ENCODE measurements around the gene TSC2.

DNA sequence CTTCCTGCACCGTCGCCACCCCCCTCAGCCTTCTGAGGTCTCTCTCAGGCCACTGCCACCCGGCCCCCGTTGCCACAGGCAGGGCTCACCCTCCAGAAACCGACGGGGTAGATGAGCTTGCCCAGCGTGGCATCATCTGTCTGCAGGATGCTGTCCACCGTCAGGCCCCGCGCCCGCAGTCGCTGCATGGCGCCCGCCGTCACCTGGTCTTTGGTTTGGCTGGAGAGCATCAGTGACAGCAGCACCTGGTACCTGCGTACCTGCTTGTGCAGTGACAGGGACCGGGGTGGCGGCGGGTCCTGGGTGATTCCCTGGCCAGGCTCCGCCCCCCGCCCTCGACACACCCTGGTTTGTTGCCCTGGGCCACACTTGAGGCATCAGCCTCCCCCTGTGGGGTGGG is 3.2 kb upstream of the TSC2 start:
- TF ChIP-seq, protein P1, sequence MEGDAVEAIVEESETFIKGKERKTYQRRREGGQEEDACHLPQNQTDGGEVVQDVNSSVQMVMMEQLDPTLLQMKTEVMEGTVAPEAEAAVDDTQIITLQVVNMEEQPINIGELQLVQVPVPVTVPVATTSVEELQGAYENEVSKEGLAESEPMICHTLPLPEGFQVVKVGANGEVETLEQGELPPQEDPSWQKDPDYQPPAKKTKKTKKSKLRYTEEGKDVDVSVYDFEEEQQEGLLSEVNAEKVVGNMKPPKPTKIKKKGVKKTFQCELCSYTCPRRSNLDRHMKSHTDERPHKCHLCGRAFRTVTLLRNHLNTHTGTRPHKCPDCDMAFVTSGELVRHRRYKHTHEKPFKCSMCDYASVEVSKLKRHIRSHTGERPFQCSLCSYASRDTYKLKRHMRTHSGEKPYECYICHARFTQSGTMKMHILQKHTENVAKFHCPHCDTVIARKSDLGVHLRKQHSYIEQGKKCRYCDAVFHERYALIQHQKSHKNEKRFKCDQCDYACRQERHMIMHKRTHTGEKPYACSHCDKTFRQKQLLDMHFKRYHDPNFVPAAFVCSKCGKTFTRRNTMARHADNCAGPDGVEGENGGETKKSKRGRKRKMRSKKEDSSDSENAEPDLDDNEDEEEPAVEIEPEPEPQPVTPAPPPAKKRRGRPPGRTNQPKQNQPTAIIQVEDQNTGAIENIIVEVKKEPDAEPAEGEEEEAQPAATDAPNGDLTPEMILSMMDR (IDR thresholded peaks at IDR 0.05; ENCODE audit: low read depth, low read length), result no peak
- TF ChIP-seq MYC (IDR thresholded peaks at IDR 0.05; ENCODE audit: low read depth, low read length), result no peak
